Activated naive CD4-positive, alpha-beta T cell treated with anti-CD3 and anti-CD28 coated beads, Interleukin-2, amount 50 U/mL, for 24 hours (primary cell): ENCODE results near the gene CDR2.

ENCODE experiments used
- H3K27ac Mint-ChIP-seq: one replicate; pipeline ENCODE4 v1.8.0; 2021; ENCODE audit warnings: mild to moderate bottlenecking, mixed read lengths
- H3K27me3 Mint-ChIP-seq: one replicate; pipeline ENCODE4 v1.8.0; 2021; ENCODE audit warnings: mixed read lengths
- H3K36me3 Mint-ChIP-seq: one replicate; pipeline ENCODE4 v1.8.0; 2021; ENCODE audit warnings: mixed read lengths
- H3K4me1 Mint-ChIP-seq: one replicate; pipeline ENCODE4 v1.8.0; 2021; ENCODE audit warnings: mixed read lengths
- H3K4me3 Mint-ChIP-seq: one replicate; pipeline ENCODE4 v1.8.0; 2021; ENCODE audit warnings: mild to moderate bottlenecking, mixed read lengths
- H3K9me3 Mint-ChIP-seq: one replicate; pipeline ENCODE4 v1.8.0; 2021; ENCODE audit warnings: mixed read lengths

CDR2 gene

DNA sequence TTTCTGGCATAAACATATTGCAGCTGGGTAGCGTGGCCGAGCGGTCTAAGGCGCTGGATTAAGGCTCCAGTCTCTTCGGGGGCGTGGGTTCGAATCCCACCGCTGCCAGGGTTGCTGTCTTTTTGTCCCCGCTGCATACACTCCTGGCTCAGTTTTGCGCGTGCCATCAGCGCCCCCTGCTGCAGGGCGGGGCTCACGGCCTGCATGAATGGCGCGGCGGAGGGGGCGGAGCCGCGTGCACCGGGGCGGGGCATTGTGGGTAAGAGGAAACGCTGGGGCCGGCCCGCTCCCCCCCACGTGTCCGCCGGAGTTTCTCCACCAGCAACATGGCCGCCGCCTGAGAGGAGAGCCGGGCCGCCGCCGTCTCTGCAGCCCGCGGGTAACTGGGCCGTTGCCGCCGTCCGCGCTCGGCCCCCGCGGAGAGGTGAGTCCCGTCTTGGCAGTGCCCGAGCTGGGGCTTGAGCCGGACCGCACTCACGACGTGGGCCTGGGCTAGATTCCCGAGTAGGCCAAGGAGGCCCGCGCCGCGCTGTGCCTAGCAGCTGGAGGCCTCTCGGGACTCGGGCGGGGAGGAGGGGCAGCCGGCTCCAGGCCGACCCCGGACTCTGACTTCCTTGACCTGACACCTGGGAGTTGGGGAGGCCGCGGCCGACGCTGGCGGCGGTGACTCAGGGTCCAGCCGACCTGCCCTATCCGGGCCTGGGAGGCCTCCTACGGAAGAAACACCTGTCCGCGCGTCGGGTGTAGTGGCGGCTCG, 77.1 kb downstream of the CDR2 start, which contains the start of gene POLR3E:
Gene POLR3E (plus strand): TSS at position 296 of the 757 bp plus-strand sequence. CDS start 5,560 bp downstream, outside the sequence.
- Mint-ChIP-seq H3K36me3 (peaks cover 5% of the 10 kb centered on the region), H3K4me3 (peak within 1 kb of the TSS; percentile 96), H3K27me3 (no peaks in the 10 kb centered on the region), H3K9me3 (no peaks in the 10 kb centered on the region), H3K4me1 (peaks cover 42% of the 10 kb centered on the region), H3K27ac (peak within 1 kb of the TSS; percentile 99)

DNA sequence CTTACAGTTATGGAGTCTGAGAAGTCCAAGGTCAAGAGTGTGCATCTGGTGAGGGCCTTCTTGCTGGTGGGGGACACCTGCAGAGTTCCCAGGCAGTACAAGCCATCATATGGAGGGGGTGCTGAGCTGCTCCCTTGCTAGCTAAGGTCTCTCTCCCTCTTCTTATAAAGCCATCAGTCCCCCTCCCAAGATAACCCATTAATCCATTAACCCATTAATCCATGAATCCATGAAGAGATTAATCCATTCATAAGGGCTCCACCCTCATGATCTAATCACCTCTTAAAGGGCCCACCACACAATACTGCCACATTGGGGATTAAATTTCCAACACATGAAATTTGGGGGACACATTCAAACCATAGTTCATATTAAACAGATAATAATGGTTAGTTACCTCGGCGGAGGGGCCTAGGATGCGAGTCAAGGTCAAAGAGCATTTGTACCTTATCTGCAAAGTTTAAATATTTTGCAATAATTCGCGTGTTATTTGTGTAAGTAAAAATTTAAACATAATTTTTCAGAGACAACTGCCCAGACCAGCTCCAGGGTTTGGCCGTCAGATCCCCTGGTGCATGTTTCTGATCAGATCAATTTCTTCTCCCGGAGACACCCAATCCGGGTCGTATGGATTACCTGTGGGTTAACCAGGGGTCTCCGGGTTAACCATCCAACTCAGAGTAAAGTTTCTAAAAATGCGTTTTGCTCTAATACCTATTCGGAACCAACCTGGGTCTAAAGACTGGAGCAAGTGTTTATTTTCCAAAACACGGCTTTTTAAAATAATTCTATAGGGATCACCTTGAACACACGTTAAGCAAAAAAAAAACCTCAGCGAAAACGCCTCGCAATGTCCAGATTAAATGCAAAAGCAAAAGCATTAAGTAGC, 78.0 kb downstream of the CDR2 start:
- Mint-ChIP-seq H3K4me1 (peaks cover 37% of the 10 kb centered on the region), H3K27ac (peak overlapping the region; percentile 99), H3K4me3 (peak overlapping the region; percentile 96), H3K27me3 (no peaks in the 10 kb centered on the region), H3K9me3 (no peaks in the 10 kb centered on the region), H3K36me3 (peaks cover 2% of the 10 kb centered on the region)
